ENCODE data around the gene TEX54. TPM values are rescaled to one million over a fixed set of nuclear protein-coding genes. Genes with fewer than 3 reads are reported as not detected.
"Not testable (repeated sequence)": the region's sequence is repeated elsewhere in the genome, so short reads cannot be mapped to it uniquely, and the experiment has no call there.

The TEX54 gene
- polyA plus RNA-seq (ENCODE audit: insufficient read length), result not detected
- long read RNA-seq, donor 1, result 0 reads
- long read RNA-seq, donor 2, result 0 reads
- long read RNA-seq, donor 3, result 0 reads
- long read RNA-seq, donor 4, partial matches to known transcripts, result 0 of 1 reads
- long read RNA-seq, donor 4, other reads (novel, unspliced or antisense), result 0 of 1 reads
- long read RNA-seq, donor 5, result 0 reads
- long read RNA-seq, donor 6, result 0 reads
- long read RNA-seq, donor 7, partial matches to known transcripts, result 0 of 1 reads
- long read RNA-seq, donor 7, other reads (novel, unspliced or antisense), result 0 of 1 reads
- long read RNA-seq, donor 8, partial matches to known transcripts, result 0 of 1 reads
- long read RNA-seq, donor 8, other reads (novel, unspliced or antisense), result 0 of 1 reads

GRCh38 chr11:62832336-62833234 is at the start of gene TEX54:
TSS of gene TEX54 (minus strand) at chr11:62832841.
- DNase-seq, result no peak

- DNase-seq, result no peak
Observed at GRCh38 chr11:62882431-62882749, 49.7 kb upstream of the TEX54 start.

DNA sequence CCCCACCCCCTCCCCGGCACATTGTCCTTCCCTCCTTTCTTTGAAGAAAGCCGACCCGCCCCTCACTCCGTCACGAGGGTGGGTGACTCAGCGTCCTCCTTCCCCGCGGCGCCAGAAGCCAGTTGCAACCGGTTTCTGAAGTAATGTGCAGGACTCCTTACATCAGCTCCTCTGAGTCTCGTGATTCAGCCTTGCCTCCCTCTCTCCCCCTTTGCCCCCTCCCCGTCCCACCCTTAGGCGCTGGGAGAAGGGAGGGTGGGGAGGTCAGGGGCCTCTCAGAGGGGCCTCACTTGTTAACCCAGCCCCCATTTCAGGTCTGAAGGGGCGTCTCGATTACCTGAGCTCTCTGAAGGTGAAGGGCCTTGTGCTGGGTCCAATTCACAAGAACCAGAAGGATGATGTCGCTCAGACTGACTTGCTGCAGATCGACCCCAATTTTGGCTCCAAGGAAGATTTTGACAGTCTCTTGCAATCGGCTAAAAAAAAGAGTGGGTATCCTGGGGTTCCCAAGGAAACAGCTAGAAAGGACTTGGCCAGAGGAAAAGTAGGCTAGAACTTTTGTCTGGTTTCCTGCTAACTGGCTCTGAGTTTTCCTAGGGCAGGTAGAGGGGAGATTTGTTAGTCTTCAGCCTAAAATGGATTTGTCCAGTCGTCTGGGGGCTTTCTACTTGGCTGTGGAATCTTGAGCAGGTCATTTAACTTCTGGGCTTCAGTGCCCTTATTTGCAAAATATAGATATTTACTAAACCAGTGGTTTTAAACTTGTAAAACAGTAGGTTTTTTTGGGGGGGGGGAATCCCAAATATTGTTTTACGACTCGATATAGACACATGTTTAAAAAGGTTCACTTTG is 49.2 kb upstream of the TEX54 start:
- DNase-seq, result peak; percentile 96

GRCh38 chr11:62880803-62881578 is 48.4 kb upstream of the TEX54 start, which contains the start of gene SLC3A2:
TSS of gene SLC3A2 (plus strand) at chr11:62880896. CDS start at chr11:62881024, 128 bp downstream.
- DNase-seq, result peak; percentile 88

- DNase-seq, result peak; percentile 43
Observed at GRCh38 chr11:62880231-62880802, 47.7 kb upstream of the TEX54 start.

- no peak for DNase-seq
Observed at GRCh38 chr11:62879235-62879978, 46.8 kb upstream of the TEX54 start.

DNA sequence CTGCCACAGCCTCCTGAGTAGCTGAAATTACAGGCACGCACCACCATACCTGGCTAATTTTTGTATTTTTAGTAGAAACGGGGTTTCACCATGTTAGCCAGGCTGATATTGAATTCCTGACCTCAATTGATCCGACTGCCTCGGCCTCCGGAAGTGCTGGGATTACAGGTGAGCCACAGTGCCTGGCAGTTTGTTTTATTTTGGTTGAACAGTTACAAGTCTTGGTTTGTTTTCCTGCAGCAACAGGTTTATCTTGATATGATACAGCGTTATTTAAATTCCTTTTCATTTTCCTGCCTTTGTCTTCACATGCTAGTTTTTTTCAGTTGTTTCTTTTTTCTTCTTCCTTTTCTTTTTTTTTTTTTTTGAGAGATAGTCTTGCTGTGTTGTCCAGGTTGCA is 44.1 kb upstream of the TEX54 start:
- DNase-seq, result no peak

DNA sequence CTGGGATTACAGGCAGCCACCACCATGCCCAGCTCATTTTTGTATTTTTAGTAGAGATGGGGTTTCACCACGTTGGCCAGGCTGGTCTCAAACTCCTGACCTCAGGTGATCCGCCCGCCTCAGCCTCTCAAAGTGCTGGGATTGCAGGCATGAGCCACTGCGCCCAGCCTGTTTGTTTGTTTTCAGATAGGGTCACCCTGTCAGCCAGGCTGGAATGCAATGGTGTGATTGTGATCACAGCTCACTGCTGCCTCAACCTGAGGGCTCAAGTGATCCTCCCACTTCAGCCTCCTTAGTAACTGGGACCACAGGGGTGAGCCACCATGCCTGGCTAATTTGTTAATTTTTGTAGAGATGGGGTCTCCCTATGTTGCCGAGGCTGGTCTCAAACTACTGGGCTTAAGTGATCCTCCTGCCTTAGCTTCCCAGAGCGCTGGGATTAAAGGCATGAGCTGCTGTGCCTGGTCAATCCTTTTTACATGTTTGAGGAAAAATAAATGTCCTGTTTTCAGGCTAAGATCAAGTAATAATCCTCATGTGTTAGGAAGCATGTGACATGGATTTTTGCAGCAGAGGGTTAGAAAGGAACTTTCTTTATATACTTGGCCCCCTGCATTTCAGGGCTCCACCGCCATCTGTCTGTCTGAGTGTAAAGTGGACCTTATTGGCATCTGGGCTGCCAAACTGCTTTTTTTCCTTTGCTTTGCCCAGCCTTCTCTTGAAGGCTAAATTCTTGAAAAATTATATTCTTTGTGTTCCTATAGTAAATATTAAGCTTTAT is 43.2 kb upstream of the TEX54 start:
- no peak for DNase-seq

- DNase-seq, result no peak
Observed at GRCh38 chr11:62874851-62875250, 42.2 kb upstream of the TEX54 start.

DNA sequence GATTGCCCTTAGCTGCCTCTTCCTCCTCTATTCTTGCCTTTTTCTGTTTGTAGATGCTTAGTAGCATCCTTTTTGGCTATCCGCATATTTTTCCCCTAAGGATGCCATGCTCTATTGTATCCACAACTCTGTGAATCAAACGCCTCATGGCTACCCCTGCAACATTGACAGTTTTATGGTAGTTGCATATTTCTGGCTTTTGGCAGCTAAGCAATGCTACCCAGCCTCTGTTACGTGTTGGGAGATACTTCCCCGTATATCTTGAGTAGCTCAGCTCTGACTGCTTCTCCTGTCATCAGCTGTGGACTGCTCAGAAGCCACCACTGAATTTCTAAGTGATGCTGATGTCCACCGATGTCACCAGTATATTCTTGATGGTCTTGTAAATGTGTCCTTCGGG is 33.0 kb upstream of the TEX54 start:
- DNase-seq, result no peak

DNA sequence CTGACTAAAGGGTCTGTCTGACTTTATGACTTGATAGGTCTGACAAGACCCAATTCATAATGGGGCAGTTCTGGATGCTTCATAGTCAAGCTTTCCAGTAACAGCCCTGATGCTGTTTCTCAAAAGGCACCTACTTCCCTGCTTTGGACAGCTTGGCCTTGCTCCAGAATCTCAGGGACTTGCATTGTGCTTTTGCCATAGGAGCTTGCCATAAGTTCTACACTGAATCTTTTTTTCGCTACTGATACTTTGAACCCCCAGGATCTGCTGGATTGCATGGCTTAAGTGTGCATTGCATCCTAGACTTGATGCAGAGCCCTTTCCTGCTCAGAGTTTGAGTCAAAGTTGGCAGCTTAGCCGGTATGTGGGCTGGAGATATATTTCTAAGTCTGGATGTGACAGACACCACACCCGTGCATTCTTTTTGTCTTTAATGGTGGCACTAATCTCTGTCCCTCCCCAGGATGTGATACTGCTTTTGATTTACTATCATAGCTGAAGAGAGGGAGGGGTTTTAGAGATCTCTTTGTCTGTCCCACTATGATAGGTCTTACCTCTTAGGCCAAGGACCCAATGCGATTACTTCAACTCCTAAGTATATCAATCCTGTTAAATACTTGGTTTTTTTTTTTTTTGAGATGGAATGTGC is 31.2 kb upstream of the TEX54 start:
- no peak for DNase-seq

DNA sequence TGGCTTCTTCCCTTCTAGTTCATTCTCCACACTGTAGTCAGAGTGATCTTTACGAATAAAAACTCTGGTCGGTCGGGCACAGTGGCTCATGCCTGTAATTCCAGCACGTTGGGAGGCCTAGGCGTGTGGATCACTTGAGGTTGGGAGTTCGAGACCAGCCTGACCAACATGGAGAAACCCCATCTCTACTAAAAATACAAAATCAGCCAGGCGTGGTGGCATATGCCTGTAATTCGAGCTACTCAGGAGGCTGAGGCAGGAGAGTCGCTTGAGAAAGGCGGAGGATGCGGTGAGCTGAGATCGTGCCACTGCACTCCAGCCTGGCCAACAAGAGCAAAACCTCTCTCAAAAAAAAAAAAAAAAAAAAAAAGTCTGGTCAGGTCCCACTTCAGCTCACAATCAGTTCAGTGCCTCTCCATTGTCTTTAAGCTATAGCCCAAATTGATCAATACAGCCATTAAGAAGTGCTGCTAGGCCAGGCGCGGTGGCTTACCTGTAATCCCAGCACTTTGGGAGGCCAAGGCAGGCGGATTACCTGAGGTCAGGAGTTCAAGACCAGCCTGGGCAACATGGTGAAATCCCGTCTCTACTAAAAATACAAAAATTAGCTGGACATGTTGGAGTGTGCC is 29.0 kb upstream of the TEX54 start:
- DNase-seq, result not testable (repeated sequence)

DNA sequence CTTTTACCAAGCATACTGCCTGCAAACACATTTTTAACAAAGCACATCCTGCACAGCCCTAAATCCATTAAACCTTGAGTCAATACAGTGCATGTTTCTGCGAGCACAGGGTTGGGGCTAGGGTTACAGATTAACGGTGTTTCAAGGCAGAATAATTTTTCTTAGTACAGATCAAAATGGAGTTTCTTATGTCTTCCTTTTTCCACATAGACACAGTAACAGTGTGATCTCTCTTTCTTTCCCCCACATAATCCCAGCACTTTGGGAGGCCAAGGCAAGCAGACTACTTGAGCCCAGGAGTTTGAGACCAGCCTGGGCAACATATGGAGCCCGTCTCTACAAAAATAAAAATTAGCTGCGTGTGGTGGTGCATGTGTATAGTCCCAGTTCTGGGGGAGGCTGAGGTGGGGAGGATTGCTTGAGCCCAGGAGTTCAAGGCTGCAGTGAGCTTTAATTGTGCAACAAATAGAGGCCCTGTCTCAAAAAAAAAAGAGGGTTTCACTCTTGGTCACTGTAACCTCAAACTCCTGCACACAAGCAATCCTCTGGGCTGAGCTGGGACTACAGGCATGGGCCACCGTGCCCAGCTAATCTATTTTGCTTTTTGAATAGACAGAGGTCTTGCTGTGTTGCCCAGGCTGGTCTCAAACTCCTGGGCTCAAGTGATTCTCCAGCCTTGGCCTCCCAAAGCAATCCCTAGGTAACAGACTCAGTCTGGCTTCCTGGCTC is 28.4 kb upstream of the TEX54 start:
- no peak for DNase-seq

GRCh38 chr11:62859281-62859703 is 26.7 kb upstream of the TEX54 start:
- not testable (repeated sequence) for DNase-seq

GRCh38 chr11:62858201-62858600 is 25.6 kb upstream of the TEX54 start:
- no peak for DNase-seq

- DNase-seq, result no peak
Observed at GRCh38 chr11:62857541-62857982, 24.9 kb upstream of the TEX54 start.

- no peak for DNase-seq
Observed at GRCh38 chr11:62856333-62856895, 23.8 kb upstream of the TEX54 start.
